HepG2 (cell line): ENCODE measurements around the gene COL27A1. TPM values are rescaled to one million over a fixed set of nuclear protein-coding genes. Genes with fewer than 3 reads are reported as not detected.
A peak's percentile ranks its signal among the peaks of the same experiment; 100 is the strongest.

Source experiments
- MTA3 ChIP-seq: sonication (generic); formaldehyde crosslinking; IDR thresholded peaks from 2 replicates; pipeline ENCODE4 v1.4.0; 2020; ENCODE audit warnings: missing genetic modification reagents
- PHF21A ChIP-seq: sonication (generic); formaldehyde crosslinking; IDR thresholded peaks from 2 replicates; pipeline ENCODE4 v1.5.0; 2020; ENCODE audit warnings: mild to moderate bottlenecking, missing genetic modification reagents
- SMAD9 ChIP-seq: sonication (generic); formaldehyde crosslinking; IDR thresholded peaks from 2 replicates; pipeline ENCODE4 v1.5.1; 2020; ENCODE audit warnings: mild to moderate bottlenecking, missing genetic modification reagents
- TEAD3 ChIP-seq: optimal IDR thresholded peaks from 2 replicates; pipeline ENCODE3; 2016; ENCODE audit warnings: borderline replicate concordance
- ZMYM3 ChIP-seq: sonication (generic); formaldehyde crosslinking; IDR thresholded peaks from 2 replicates; pipeline ENCODE4 v1.5.1; 2020; ENCODE audit warnings: mild to moderate bottlenecking, missing genetic modification reagents
- ZNF629 ChIP-seq: sonication (generic); formaldehyde crosslinking; conservative IDR thresholded peaks from 2 replicates; pipeline ENCODE4 v1.5.0; 2020; ENCODE audit warnings: missing genetic modification reagents
- polyA plus RNA-seq, 8 experiments: library from polyadenylated mRNA; depleted of rRNA in 3 of 8; stranded (reverse) in 7 of 8; unstranded in 1 of 8; fragments of >200 nt; fragmentation: Illumina TruSeq in 4 of 8; extraction: Trizol in 4 of 8; gene quantifications; 2 replicates each; pipeline versions ENCODE4 v1.2.1 to v1.2.3, GENCODE V29; 2011 to 2016; ENCODE audit warnings: low read depth in 4 of 8, missing spikeins in 1 of 8, mixed read lengths in 1 of 8; ENCODE audit not compliant: insufficient read depth in 1 of 8
- total RNA-seq, 5 experiments: library from RNA; depleted of rRNA; stranded (reverse); fragments of >200 nt; fragmentation: Illumina TruSeq; extraction: Trizol; gene quantifications; 2 replicates each; pipeline ENCODE4 v1.2.3, GENCODE V29; 2016; ENCODE audit warnings: low read depth in 1 of 5
- TF ChIP-seq, protein P1 (sequence below): sonication (generic); formaldehyde crosslinking; conservative IDR thresholded peaks from 2 replicates; pipeline ENCODE4 v1.4.0; 2020; ENCODE audit warnings: mild to moderate bottlenecking, missing genetic modification reagents, moderate library complexity
- TF ChIP-seq, protein P2 (sequence below): sonication (generic); formaldehyde crosslinking; IDR thresholded peaks from 2 replicates; pipeline ENCODE4 v1.4.0; 2020; ENCODE audit warnings: mild to moderate bottlenecking, missing genetic modification reagents

The COL27A1 gene
- total and polyA plus RNA-seq, 2 of the 13 experiments (the other 11 are each of a cell fraction or from before 2014, with no cell fraction given): 71.3 to 89.1 TPM

DNA sequence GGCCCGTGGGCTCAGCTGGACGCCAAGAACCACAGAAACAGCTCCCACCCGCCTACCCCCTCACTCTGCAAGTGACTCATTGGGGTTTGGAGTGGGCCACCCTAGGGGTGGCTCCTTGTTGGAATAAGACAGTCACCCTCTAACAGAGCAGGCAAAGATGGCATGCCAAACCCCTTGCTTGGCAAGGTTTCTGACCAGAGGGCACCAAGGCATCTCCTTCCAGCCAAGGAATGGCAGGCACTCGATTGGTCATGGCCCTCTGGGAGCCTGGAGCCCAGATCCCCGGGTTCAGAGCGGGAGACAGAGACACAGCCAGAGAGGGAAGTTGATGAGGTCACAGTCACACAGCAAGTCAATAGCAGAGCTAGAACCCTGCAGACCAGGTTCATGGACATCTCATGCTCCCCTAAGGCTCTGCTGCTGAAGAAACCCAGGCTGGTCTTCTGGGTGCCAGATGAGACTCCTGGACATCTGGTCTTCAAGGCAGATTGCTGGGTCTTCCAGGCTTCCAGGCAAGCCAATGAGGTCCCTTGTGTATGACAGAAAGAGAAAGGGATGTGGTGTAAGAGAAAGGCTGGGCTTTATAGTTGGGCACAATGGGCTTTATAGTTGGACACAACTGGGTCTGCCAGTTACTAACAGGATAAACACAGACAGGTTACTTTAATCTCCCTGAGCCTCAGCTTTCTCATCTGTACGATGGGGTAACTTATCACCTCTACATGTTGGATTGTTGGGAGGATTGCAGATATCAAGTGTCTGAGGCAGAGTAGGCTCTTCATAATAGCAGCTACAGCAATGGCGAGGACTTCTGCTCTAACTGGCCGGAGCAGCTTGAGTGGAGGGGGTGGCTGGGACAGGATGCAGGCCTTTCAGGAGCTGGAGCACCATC lies 33.0 kb upstream of the COL27A1 start (continued):
- TF ChIP-seq, protein P1, sequence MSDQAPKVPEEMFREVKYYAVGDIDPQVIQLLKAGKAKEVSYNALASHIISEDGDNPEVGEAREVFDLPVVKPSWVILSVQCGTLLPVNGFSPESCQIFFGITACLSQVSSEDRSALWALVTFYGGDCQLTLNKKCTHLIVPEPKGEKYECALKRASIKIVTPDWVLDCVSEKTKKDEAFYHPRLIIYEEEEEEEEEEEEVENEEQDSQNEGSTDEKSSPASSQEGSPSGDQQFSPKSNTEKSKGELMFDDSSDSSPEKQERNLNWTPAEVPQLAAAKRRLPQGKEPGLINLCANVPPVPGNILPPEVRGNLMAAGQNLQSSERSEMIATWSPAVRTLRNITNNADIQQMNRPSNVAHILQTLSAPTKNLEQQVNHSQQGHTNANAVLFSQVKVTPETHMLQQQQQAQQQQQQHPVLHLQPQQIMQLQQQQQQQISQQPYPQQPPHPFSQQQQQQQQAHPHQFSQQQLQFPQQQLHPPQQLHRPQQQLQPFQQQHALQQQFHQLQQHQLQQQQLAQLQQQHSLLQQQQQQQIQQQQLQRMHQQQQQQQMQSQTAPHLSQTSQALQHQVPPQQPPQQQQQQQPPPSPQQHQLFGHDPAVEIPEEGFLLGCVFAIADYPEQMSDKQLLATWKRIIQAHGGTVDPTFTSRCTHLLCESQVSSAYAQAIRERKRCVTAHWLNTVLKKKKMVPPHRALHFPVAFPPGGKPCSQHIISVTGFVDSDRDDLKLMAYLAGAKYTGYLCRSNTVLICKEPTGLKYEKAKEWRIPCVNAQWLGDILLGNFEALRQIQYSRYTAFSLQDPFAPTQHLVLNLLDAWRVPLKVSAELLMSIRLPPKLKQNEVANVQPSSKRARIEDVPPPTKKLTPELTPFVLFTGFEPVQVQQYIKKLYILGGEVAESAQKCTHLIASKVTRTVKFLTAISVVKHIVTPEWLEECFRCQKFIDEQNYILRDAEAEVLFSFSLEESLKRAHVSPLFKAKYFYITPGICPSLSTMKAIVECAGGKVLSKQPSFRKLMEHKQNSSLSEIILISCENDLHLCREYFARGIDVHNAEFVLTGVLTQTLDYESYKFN: no peak
- TF ChIP-seq ZNF629 (CRISPR knock-in tag) (peak; percentile 93), SMAD9 (no peak), ZMYM3 (CRISPR knock-in tag) (peak; percentile 34; the same call in 1 of the 2 replicates), PHF21A (no peak), TEAD3 (no peak), MTA3 (CRISPR knock-in tag) (no peak)
- TF ChIP-seq, protein P2, sequence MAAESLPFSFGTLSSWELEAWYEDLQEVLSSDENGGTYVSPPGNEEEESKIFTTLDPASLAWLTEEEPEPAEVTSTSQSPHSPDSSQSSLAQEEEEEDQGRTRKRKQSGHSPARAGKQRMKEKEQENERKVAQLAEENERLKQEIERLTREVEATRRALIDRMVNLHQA (CRISPR knock-in tag): no peak
